ENCODE results near the gene ASCC3. TPM values are rescaled to one million over a fixed set of nuclear protein-coding genes. Genes with fewer than 3 reads are reported as not detected.

ASCC3 gene
- total and polyA plus RNA-seq, 12 donors = 3.1 to 46.2 (median 32.4) TPM

- no peak for DNase-seq
- Histone ChIP-seq H3K4me1 (replicated peaks in 1 of 2) (no peaks in the 10 kb centered on the region), H3K4me3 (no peak overlapping the region), H3K36me3 (replicated peaks in 1 of 2) (no peaks in the 10 kb centered on the region), H3K27me3 (no peaks in the 10 kb centered on the region), H3K27ac (no peak overlapping the region), H3K9me3 (replicated peaks in 1 of 3) (no peaks in the 10 kb centered on the region)
- TF ChIP-seq POLR2A (IDR thresholded peaks at IDR 0.05) = no peak
- TF ChIP-seq, protein P1, sequence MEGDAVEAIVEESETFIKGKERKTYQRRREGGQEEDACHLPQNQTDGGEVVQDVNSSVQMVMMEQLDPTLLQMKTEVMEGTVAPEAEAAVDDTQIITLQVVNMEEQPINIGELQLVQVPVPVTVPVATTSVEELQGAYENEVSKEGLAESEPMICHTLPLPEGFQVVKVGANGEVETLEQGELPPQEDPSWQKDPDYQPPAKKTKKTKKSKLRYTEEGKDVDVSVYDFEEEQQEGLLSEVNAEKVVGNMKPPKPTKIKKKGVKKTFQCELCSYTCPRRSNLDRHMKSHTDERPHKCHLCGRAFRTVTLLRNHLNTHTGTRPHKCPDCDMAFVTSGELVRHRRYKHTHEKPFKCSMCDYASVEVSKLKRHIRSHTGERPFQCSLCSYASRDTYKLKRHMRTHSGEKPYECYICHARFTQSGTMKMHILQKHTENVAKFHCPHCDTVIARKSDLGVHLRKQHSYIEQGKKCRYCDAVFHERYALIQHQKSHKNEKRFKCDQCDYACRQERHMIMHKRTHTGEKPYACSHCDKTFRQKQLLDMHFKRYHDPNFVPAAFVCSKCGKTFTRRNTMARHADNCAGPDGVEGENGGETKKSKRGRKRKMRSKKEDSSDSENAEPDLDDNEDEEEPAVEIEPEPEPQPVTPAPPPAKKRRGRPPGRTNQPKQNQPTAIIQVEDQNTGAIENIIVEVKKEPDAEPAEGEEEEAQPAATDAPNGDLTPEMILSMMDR (IDR thresholded peaks at IDR 0.05) = no peak
- WGBS, 4 donors = 83 to 100% (median 87%) methylated on average over 4 of the region's 4 CpGs
- intact Hi-C loops (cut with DNase I) = no loop called here
Observed at GRCh38 chr6:100803264-100804045, 77.7 kb downstream of the ASCC3 start.

GRCh38 chr6:100801036-100801435, 80.1 kb downstream of the ASCC3 start:
- no peak overlapping the region for H3K27ac ChIP-seq
- no peaks in the 10 kb centered on the region for H3K9me3 ChIP-seq (replicated peaks in 1 of 3)
- no peaks in the 10 kb centered on the region for H3K36me3 ChIP-seq (replicated peaks in 1 of 2)
- intact Hi-C loops (cut with DNase I) = no loop called here
- WGBS, 4 donors = 98 to 100% (median 100%) methylated on average over 1 of the region's 1 CpG
- TF ChIP-seq, protein P1 (IDR thresholded peaks at IDR 0.05) = no peak
- no peak for TF ChIP-seq POLR2A (IDR thresholded peaks at IDR 0.05)
- no peak overlapping the region for H3K4me3 ChIP-seq
- no peak for DNase-seq
- H3K27me3 ChIP-seq = no peaks in the 10 kb centered on the region
- no peaks in the 10 kb centered on the region for H3K4me1 ChIP-seq (replicated peaks in 1 of 2)

GRCh38 chr6:100796049-100796823, 84.9 kb downstream of the ASCC3 start:
- Histone ChIP-seq H3K27ac (no peak overlapping the region), H3K4me3 (no peak overlapping the region), H3K36me3 (replicated peaks in 1 of 2) (no peaks in the 10 kb centered on the region), H3K9me3 (replicated peaks in 1 of 3) (no peaks in the 10 kb centered on the region), H3K4me1 (replicated peaks in 1 of 2) (no peaks in the 10 kb centered on the region), H3K27me3 (no peaks in the 10 kb centered on the region)
- 95 to 99% (median 96%) methylated on average over 4 of the region's 4 CpGs for WGBS, 4 donors
- no peak for DNase-seq
- TF ChIP-seq POLR2A (IDR thresholded peaks at IDR 0.05) = no peak
- TF ChIP-seq, protein P1 (IDR thresholded peaks at IDR 0.05) = no peak
- intact Hi-C loops (cut with DNase I) = no loop called here

DNA sequence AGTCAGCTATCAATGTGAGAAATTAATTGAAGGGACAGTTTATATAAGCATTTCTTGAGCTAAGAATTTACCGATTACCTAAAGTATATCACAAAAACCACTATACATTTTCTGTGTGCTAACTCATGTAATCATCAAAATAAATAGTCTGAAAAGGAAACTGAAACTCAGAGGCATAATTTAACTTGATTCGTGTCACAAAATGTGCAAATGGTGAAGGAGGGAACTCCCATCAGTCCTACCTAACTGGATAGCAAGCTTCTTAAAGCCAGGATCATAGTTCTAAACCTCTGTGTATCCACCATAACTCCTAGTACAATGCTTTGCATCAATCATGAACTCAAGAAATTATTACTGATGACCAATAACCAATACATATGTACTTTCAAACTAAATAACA, 91.0 kb downstream of the ASCC3 start:
- intact Hi-C loops (cut with DNase I) = no loop called here
- WGBS, 4 donors = 83 to 88% (median 87%) methylated on average over 2 of the region's 2 CpGs
- H3K4me1 ChIP-seq (replicated peaks in 1 of 2) = no peaks in the 10 kb centered on the region
- no peak overlapping the region for H3K27ac ChIP-seq
- no peaks in the 10 kb centered on the region for H3K27me3 ChIP-seq
- TF ChIP-seq, protein P1 (IDR thresholded peaks at IDR 0.05) = no peak
- no peak for TF ChIP-seq POLR2A (IDR thresholded peaks at IDR 0.05)
- H3K9me3 ChIP-seq (replicated peaks in 1 of 3) = no peaks in the 10 kb centered on the region
- DNase-seq = no peak
- H3K36me3 ChIP-seq (replicated peaks in 1 of 2) = no peaks in the 10 kb centered on the region
- no peak overlapping the region for H3K4me3 ChIP-seq

All from adrenal gland (tissue), 12 donors.